ENCODE results near the gene NCOA4. TPM values are rescaled to one million over a fixed set of nuclear protein-coding genes. Genes with fewer than 3 reads are reported as not detected.

The NCOA4 gene
- total RNA-seq, 1 donor from 2014 or later, result 94.9 TPM

DNA sequence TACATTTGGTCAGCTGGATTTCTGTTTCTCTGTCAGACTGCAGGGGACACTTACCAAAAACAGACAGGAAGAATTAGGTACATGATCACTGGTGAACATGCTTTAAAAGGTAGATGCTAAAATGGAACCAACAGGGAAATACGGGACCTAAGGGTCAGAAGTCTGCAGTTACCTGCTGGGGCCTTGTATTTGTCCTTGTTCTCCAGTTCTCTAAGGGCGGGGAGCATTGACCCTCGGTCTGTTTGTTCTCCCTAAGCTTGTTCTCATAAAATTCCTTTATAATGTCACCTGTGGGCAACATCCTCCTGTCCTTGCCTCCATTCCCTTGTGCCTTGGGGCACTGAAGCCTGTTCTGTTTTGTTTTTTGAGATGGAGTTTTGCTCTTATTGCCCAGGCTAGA lies 45.4 kb upstream of the NCOA4 start:
- ChIA-PET CTCF (no interaction called here), POLR2A (no interaction called here)
- no peak for DNase-seq
- Mint-ChIP-seq H3K27me3 (no peaks in the 10 kb centered on the region), H3K4me3 (no peak overlapping the region), H3K4me1 (peaks cover 13% of the 10 kb centered on the region), H3K9me3 (no peaks in the 10 kb centered on the region), H3K27ac (no peak overlapping the region), H3K36me3 (ENCODE audit: low read depth) (no peaks in the 10 kb centered on the region)
- intact Hi-C loops (cut with micrococcal nuclease), result no loop called here
- TF ChIP-seq, protein P1, sequence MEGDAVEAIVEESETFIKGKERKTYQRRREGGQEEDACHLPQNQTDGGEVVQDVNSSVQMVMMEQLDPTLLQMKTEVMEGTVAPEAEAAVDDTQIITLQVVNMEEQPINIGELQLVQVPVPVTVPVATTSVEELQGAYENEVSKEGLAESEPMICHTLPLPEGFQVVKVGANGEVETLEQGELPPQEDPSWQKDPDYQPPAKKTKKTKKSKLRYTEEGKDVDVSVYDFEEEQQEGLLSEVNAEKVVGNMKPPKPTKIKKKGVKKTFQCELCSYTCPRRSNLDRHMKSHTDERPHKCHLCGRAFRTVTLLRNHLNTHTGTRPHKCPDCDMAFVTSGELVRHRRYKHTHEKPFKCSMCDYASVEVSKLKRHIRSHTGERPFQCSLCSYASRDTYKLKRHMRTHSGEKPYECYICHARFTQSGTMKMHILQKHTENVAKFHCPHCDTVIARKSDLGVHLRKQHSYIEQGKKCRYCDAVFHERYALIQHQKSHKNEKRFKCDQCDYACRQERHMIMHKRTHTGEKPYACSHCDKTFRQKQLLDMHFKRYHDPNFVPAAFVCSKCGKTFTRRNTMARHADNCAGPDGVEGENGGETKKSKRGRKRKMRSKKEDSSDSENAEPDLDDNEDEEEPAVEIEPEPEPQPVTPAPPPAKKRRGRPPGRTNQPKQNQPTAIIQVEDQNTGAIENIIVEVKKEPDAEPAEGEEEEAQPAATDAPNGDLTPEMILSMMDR (IDR thresholded peaks at IDR 0.05), result no peak
- no peak for ATAC-seq (ENCODE audit: low read depth)

DNA sequence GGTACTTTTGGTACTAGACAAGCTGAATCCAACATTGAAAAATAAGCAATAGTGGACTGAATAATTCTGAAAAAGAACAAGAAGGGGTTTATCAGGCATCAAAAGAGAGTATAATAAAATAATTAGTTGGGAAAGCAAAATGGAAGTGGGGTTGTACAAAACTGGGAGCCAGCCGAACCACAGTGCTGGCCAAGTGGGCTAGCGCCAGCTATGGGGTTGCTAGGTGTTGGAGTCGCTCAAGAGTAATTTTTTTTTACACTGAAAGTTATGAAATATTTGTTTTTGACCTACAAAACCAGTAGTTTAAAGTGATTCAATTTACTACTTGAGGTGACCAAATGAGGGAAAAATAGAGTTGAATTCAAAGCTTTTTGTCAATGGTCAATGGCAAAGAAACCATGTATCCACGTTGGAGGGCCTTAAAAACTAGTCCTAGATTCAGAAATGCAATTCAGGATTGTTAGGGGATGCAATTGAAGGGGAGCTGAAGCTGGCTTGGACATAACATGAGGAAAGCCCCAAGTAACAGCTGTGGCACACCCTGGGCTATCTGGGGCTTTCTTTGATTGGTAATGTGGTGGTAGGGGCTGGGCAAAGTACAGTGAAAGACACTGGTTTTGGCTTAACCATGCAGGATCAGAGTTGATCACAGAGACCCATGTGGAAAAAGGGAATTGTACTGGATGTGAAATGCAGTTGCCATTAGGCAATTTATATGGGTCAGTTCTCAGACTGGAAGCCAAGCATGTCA lies 43.9 kb upstream of the NCOA4 start:
- Mint-ChIP-seq H3K27me3 (no peaks in the 10 kb centered on the region), H3K4me1 (peaks cover 7% of the 10 kb centered on the region), H3K36me3 (ENCODE audit: low read depth) (no peaks in the 10 kb centered on the region), H3K9me3 (no peaks in the 10 kb centered on the region), H3K4me3 (no peak overlapping the region), H3K27ac (no peak overlapping the region)
- intact Hi-C loops (cut with micrococcal nuclease), result no loop called here
- ChIA-PET CTCF (no interaction called here), POLR2A (no interaction called here)
- DNase-seq, result no peak
- TF ChIP-seq, protein P1 (IDR thresholded peaks at IDR 0.05), result no peak
- no peak for ATAC-seq (ENCODE audit: low read depth)

DNA sequence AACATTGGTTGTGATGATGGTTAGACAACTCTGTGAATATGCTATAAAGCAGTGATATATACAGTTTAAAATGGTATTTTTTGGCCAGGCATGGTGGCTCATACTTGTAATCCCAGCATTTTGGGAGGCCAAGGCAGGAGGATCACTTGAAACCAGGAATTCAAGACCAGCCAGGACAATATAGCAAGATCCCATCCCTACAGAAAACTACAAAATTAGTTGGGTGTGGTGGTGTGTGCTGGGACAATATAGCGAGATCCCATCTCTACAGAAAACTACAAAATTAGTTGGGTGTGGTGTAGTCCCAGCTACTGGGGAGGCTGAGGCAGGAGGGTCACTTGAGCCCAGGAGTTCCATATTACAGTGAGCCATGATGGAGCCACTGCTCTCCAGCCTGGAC lies 43.1 kb upstream of the NCOA4 start:
- H3K9me3 Mint-ChIP-seq, result no peaks in the 10 kb centered on the region
- ChIA-PET POLR2A (no interaction called here), CTCF (no interaction called here)
- peaks cover 7% of the 10 kb centered on the region for H3K4me1 Mint-ChIP-seq
- ATAC-seq (ENCODE audit: low read depth) (no peak), DNase-seq (no peak)
- TF ChIP-seq, protein P1 (IDR thresholded peaks at IDR 0.05), result no peak
- H3K4me3 Mint-ChIP-seq, result no peak overlapping the region
- intact Hi-C loops (cut with micrococcal nuclease), result no loop called here
- H3K36me3 Mint-ChIP-seq (ENCODE audit: low read depth), result no peaks in the 10 kb centered on the region
- no peaks in the 10 kb centered on the region for H3K27me3 Mint-ChIP-seq
- H3K27ac Mint-ChIP-seq, result no peak overlapping the region

- intact Hi-C loops (cut with micrococcal nuclease), result no loop called here
- ATAC-seq (ENCODE audit: low read depth) (no peak), DNase-seq (no peak)
- no peak overlapping the region for H3K27ac Mint-ChIP-seq
- H3K27me3 Mint-ChIP-seq, result no peaks in the 10 kb centered on the region
- POLR2A ChIA-PET, result no interaction called here
- H3K4me3 Mint-ChIP-seq, result no peak overlapping the region
- CTCF ChIA-PET, result no interaction called here
- H3K9me3 Mint-ChIP-seq, result no peaks in the 10 kb centered on the region
- TF ChIP-seq, protein P1 (IDR thresholded peaks at IDR 0.05), result no peak
- no peaks in the 10 kb centered on the region for H3K36me3 Mint-ChIP-seq (ENCODE audit: low read depth)
- no peaks in the 10 kb centered on the region for H3K4me1 Mint-ChIP-seq
Measured at GRCh38 chr10:46070749-46071148, 40.3 kb upstream of the NCOA4 start.

DNA sequence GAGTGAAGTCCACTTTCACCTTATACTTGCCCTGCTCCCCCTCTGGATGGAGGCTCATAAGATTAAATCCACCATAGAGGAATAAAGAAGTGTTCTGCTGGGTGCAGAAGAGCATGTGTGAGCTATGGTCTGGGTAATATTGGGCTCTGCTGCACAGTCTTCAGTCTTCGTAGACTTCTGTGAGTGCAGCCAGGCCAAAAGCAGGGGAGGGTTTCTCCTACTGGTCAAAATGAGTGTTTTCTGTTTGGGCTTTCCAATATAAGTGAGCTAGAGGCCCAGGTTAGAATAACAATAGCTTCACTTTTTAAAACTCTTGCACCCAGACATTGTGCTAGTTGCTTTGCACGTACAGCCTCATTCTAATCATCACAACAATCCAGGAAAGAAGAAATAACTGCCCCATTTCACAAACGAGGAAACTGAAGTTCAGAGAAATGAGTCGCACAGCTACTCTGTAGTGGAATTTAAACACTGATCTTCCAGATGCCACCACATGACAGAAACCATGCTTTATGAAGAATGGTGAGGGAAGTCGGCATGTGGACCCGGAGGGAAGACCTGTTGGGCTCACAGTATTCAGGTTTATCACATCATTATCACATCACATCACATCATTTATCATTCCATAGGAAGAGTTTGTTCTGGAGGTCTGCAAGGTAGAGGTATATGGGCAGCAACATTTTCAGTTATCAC lies 39.5 kb upstream of the NCOA4 start:
- no peaks in the 10 kb centered on the region for H3K9me3 Mint-ChIP-seq
- no peak overlapping the region for H3K27ac Mint-ChIP-seq
- H3K36me3 Mint-ChIP-seq (ENCODE audit: low read depth), result no peaks in the 10 kb centered on the region
- no peak overlapping the region for H3K4me3 Mint-ChIP-seq
- ATAC-seq (ENCODE audit: low read depth) (no peak), DNase-seq (no peak)
- POLR2A ChIA-PET, result no interaction called here
- no peaks in the 10 kb centered on the region for H3K4me1 Mint-ChIP-seq
- CTCF ChIA-PET, result no interaction called here
- no peaks in the 10 kb centered on the region for H3K27me3 Mint-ChIP-seq
- TF ChIP-seq, protein P1 (IDR thresholded peaks at IDR 0.05), result no peak
- intact Hi-C loops (cut with micrococcal nuclease), result no loop called here
